Mesendoderm (in vitro differentiated cells): ENCODE measurements around the gene FNDC3B.

Source experiments
- DNase-seq: peaks from one replicate; pipeline ENCODE4 v3.0.0; 2013
- H2AK5ac ChIP-seq: 2 replicates; pipeline ENCODE4 v1.6.1; 2013; ENCODE audit warnings: low read length, inconsistent platforms
- H2BK120ac ChIP-seq: 2 replicates; pipeline ENCODE4 v1.6.1; 2013; ENCODE audit warnings: low read depth, mild to moderate bottlenecking, low read length, moderate library complexity, mixed read lengths
- H2BK15ac ChIP-seq: replicated peaks from 2 replicates; pipeline ENCODE4 v1.6.1; 2013; ENCODE audit warnings: low read depth, mild to moderate bottlenecking, moderate library complexity
- H2BK5ac ChIP-seq: 2 replicates; pipeline ENCODE4 v1.6.1; 2013; ENCODE audit warnings: low read length, inconsistent platforms
- H3K18ac ChIP-seq: 2 replicates; pipeline ENCODE4 v1.6.1; 2013; ENCODE audit warnings: mild to moderate bottlenecking, low read length, mixed read lengths
- H3K23ac ChIP-seq: one replicate; pipeline ENCODE4 v1.6.1; 2013; ENCODE audit warnings: low read length
- H3K27ac ChIP-seq: 2 replicates; pipeline ENCODE4 v1.5.1; 2013; ENCODE audit warnings: low read depth, mild to moderate bottlenecking, inconsistent platforms, low read length, moderate library complexity
- H3K27me3 ChIP-seq: 2 replicates; pipeline ENCODE4 v1.6.1; 2013; ENCODE audit warnings: low read length, control low read depth, mild to moderate bottlenecking, inconsistent platforms; ENCODE audit not compliant: insufficient read depth, poor library complexity
- H3K36me3 ChIP-seq: 2 replicates; pipeline ENCODE4 v1.6.1; 2013; ENCODE audit warnings: low read length, inconsistent platforms; ENCODE audit not compliant: control insufficient read depth, insufficient read depth
- H3K4ac ChIP-seq: one replicate; pipeline ENCODE4 v1.6.1; 2013; ENCODE audit warnings: low read depth, mild to moderate bottlenecking, low read length, moderate library complexity
- H3K4me1 ChIP-seq: 2 replicates; pipeline ENCODE4 v1.6.1; 2013; ENCODE audit warnings: low read depth, low read length, inconsistent platforms; ENCODE audit not compliant: control insufficient read depth
- H3K4me2 ChIP-seq: 2 replicates; pipeline ENCODE4 v1.6.1; 2013; ENCODE audit warnings: low read length
- H3K4me3 ChIP-seq: 2 replicates; pipeline ENCODE4 v1.5.1; 2013; ENCODE audit warnings: mild to moderate bottlenecking, low read length
- H3K56ac ChIP-seq: one replicate; pipeline ENCODE4 v1.6.1; 2013; ENCODE audit warnings: low read length
- H3K79me1 ChIP-seq: 2 replicates; pipeline ENCODE4 v1.6.1; 2013; ENCODE audit warnings: low read length, inconsistent platforms
- H3K79me2 ChIP-seq: 2 replicates; pipeline ENCODE4 v1.6.1; 2013; ENCODE audit warnings: mild to moderate bottlenecking, low read length; ENCODE audit not compliant: control insufficient read depth, insufficient read depth
- H3K9ac ChIP-seq: 2 replicates; pipeline ENCODE4 v1.6.1; 2013; ENCODE audit warnings: low read length, inconsistent platforms
- H4K5ac ChIP-seq: one replicate; pipeline ENCODE4 v1.6.1; 2013; ENCODE audit warnings: low read length
- H4K8ac ChIP-seq: one replicate; pipeline ENCODE4 v1.6.1; 2013; ENCODE audit warnings: low read depth, mild to moderate bottlenecking, control low read depth, low read length, moderate library complexity
- WGBS: extraction: QIAGEN DNeasy Blood & Tissue Kit; methylation state at CpG from one replicate; pipeline ENCODE4 v1.1.7; 2013; ENCODE audit warnings: low lambda C conversion rate, missing lambda C conversion rate; ENCODE audit not compliant: insufficient coverage; ENCODE audit errors: extremely low coverage; 5-methylcytosine and 5-hydroxymethylcytosine counted together

FNDC3B gene

DNA sequence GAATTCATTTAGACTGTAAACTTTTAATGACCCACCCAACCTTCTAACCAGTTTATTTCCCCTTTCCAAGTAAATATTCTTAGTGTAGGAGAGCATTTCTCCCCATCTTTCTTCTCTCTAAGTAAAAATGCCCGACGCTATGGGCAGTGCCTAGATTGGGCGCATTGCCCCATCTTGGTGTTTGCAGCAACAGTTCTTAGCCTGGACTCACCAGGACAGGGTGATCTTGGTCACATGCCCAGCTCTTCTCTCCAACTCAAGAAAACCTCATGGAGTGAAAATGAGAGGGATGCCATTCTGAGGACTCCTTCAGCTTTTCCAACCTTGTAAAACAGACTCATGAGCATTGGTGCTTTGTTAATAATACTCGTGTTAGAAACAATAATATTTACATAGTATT, 332.2 kb downstream of the FNDC3B start:
- H2BK120ac ChIP-seq = no peak overlapping the region
- H3K27me3 ChIP-seq = no peaks in the 10 kb centered on the region
- no peak overlapping the region for H3K4me2 ChIP-seq
- no peak overlapping the region for H3K18ac ChIP-seq
- H3K36me3 ChIP-seq = peaks cover 1% of the 10 kb centered on the region
- H3K4me3 ChIP-seq = no peak overlapping the region
- no peak overlapping the region for H2BK15ac ChIP-seq
- DNase-seq = no peak
- no peaks in the 10 kb centered on the region for H3K79me2 ChIP-seq
- WGBS = no CpG with 5 or more reads among the region's 4 CpGs
- no peaks in the 10 kb centered on the region for H3K4me1 ChIP-seq
- no peak overlapping the region for H4K5ac ChIP-seq
- no peak overlapping the region for H2BK5ac ChIP-seq
- H3K23ac ChIP-seq = no peak overlapping the region
- H4K8ac ChIP-seq = no peak overlapping the region
- no peak overlapping the region for H3K9ac ChIP-seq
- H2AK5ac ChIP-seq = no peak overlapping the region
- H3K56ac ChIP-seq = no peak overlapping the region
- H3K27ac ChIP-seq = no peak overlapping the region
- H3K79me1 ChIP-seq = peaks cover 2% of the 10 kb centered on the region
- H3K4ac ChIP-seq = no peak overlapping the region

- DNase-seq = no peak
- Histone ChIP-seq H3K4ac (no peak overlapping the region), H3K4me3 (no peak overlapping the region), H3K9ac (no peak overlapping the region), H2BK5ac (no peak overlapping the region), H3K4me1 (no peaks in the 10 kb centered on the region), H3K56ac (no peak overlapping the region), H4K8ac (no peak overlapping the region), H3K27me3 (no peaks in the 10 kb centered on the region), H4K5ac (no peak overlapping the region), H2AK5ac (no peak overlapping the region), H2BK120ac (no peak overlapping the region), H3K36me3 (peaks cover 3% of the 10 kb centered on the region), H3K79me1 (peaks cover 2% of the 10 kb centered on the region), H3K18ac (no peak overlapping the region), H3K27ac (no peak overlapping the region), H3K4me2 (no peak overlapping the region), H3K23ac (no peak overlapping the region), H2BK15ac (no peak overlapping the region), H3K79me2 (no peaks in the 10 kb centered on the region)
- no CpG with 5 or more reads among the region's 4 CpGs for WGBS
Measured at GRCh38 chr3:172372895-172373294, 333.5 kb downstream of the FNDC3B start.

DNA sequence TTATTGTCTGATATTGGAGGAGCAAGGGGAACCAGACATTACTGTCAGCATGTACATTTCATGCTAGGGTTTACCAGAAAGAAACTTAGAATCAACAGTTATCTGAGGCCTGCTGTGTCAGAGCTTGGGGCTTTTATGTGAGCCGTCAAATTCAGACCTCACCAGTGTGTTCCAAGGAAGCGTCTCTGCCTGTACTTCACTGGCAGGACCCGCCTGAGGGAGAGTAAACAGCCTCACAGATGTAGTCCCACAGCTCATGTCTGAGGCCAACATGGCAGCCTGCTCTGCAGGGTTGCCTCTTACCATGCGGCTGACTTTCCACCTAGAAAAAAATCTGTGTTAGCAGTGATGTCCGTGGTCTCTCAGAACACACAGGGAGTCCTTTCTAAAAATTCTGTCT, 334.5 kb downstream of the FNDC3B start:
- H3K56ac ChIP-seq = no peak overlapping the region
- H3K9ac ChIP-seq = no peak overlapping the region
- DNase-seq = no peak
- no peak overlapping the region for H3K23ac ChIP-seq
- no peaks in the 10 kb centered on the region for H3K27me3 ChIP-seq
- no peak overlapping the region for H2BK15ac ChIP-seq
- no peak overlapping the region for H4K8ac ChIP-seq
- no CpG with 5 or more reads among the region's 5 CpGs for WGBS
- no peaks in the 10 kb centered on the region for H3K4me1 ChIP-seq
- no peak overlapping the region for H3K4me2 ChIP-seq
- no peak overlapping the region for H2BK5ac ChIP-seq
- no peak overlapping the region for H3K4me3 ChIP-seq
- no peak overlapping the region for H3K4ac ChIP-seq
- no peak overlapping the region for H3K27ac ChIP-seq
- H4K5ac ChIP-seq = no peak overlapping the region
- no peak overlapping the region for H2BK120ac ChIP-seq
- H3K36me3 ChIP-seq = peaks cover 4% of the 10 kb centered on the region
- H3K79me1 ChIP-seq = peaks cover 2% of the 10 kb centered on the region
- no peak overlapping the region for H3K18ac ChIP-seq
- no peaks in the 10 kb centered on the region for H3K79me2 ChIP-seq
- no peak overlapping the region for H2AK5ac ChIP-seq

DNA sequence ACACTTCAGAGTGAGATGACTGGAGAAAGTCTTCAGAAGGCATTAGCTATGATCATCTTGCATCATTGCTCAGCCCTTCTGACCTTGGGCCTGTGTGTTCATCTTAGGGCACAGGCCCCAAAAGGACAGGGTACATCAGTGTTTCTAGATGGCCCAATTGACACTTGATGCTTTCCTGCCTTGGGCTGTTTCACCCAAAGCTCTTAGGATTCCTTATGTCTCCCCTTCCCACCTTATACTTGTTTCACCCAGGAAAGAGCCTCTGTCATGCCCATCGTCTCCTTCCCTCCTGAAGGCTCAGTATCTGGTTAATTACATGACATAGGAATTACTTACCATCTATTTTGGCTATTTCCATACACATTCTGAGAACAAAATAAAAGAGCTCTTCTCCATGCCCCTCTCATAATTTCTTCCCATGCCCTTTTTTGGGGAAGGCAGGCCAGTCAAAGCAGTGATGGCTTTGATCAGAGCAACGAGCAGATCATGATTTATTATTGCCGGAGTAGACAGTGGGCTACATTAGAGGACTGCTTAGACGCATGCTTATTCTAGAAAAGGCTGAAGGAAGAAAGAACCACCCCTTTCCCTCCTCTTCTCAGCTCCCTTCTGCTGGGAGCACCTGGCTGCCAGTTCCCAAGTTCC, 335.9 kb downstream of the FNDC3B start:
- no peak overlapping the region for H3K56ac ChIP-seq
- no peaks in the 10 kb centered on the region for H3K79me2 ChIP-seq

GRCh38 chr3:172376402-172376801, 337.0 kb downstream of the FNDC3B start:
- no peak overlapping the region for H2BK5ac ChIP-seq
- H2BK120ac ChIP-seq = no peak overlapping the region
- no peaks in the 10 kb centered on the region for H3K27me3 ChIP-seq
- no peak overlapping the region for H3K4me2 ChIP-seq
- H3K79me1 ChIP-seq = peaks cover 2% of the 10 kb centered on the region
- H3K4me3 ChIP-seq = no peak overlapping the region
- H3K4ac ChIP-seq = no peak overlapping the region
- H3K79me2 ChIP-seq = no peaks in the 10 kb centered on the region
- no peak overlapping the region for H2AK5ac ChIP-seq
- no peak overlapping the region for H2BK15ac ChIP-seq
- H3K4me1 ChIP-seq = no peaks in the 10 kb centered on the region
- no peak overlapping the region for H4K8ac ChIP-seq
- DNase-seq = no peak
- no peak overlapping the region for H4K5ac ChIP-seq
- no peak overlapping the region for H3K27ac ChIP-seq
- H3K18ac ChIP-seq = no peak overlapping the region
- H3K36me3 ChIP-seq = peaks cover 9% of the 10 kb centered on the region
- H3K56ac ChIP-seq = no peak overlapping the region
- H3K23ac ChIP-seq = no peak overlapping the region
- no peak overlapping the region for H3K9ac ChIP-seq

More for the DNA sequence above, 335.9 kb downstream of the FNDC3B start:
- Histone ChIP-seq H3K27ac (no peak overlapping the region), H3K23ac (no peak overlapping the region), H3K4me2 (no peak overlapping the region), H3K4me3 (no peak overlapping the region), H2BK120ac (no peak overlapping the region), H3K9ac (no peak overlapping the region), H3K36me3 (peaks cover 7% of the 10 kb centered on the region), H3K79me1 (peaks cover 2% of the 10 kb centered on the region), H2BK5ac (no peak overlapping the region), H3K4ac (no peak overlapping the region), H3K4me1 (no peaks in the 10 kb centered on the region), H2BK15ac (no peak overlapping the region), H3K27me3 (no peaks in the 10 kb centered on the region), H4K8ac (no peak overlapping the region), H3K18ac (no peak overlapping the region), H4K5ac (no peak overlapping the region), H2AK5ac (no peak overlapping the region)
- no CpG with 5 or more reads among the region's 4 CpGs for WGBS
- DNase-seq = no peak

- no CpG with 5 or more reads among the region's 4 CpGs for WGBS
Measured at GRCh38 chr3:172376881-172377280, 337.5 kb downstream of the FNDC3B start.

More at GRCh38 chr3:172376881-172377280, 337.5 kb downstream of the FNDC3B start:
- H3K4me1 ChIP-seq = no peaks in the 10 kb centered on the region
- H3K27ac ChIP-seq = no peak overlapping the region
- no peak overlapping the region for H3K4ac ChIP-seq
- no peak overlapping the region for H3K23ac ChIP-seq
- H2BK15ac ChIP-seq = no peak overlapping the region
- no peaks in the 10 kb centered on the region for H3K79me2 ChIP-seq
- DNase-seq = no peak
- no peak overlapping the region for H4K5ac ChIP-seq
- no peak overlapping the region for H3K4me2 ChIP-seq
- no peak overlapping the region for H4K8ac ChIP-seq
- no peak overlapping the region for H3K56ac ChIP-seq
- peaks cover 9% of the 10 kb centered on the region for H3K36me3 ChIP-seq
- H3K79me1 ChIP-seq = peaks cover 2% of the 10 kb centered on the region
- H3K18ac ChIP-seq = no peak overlapping the region
- no peak overlapping the region for H2BK5ac ChIP-seq
- H3K4me3 ChIP-seq = no peak overlapping the region
- H2BK120ac ChIP-seq = no peak overlapping the region
- no peaks in the 10 kb centered on the region for H3K27me3 ChIP-seq
- no peak overlapping the region for H3K9ac ChIP-seq
- no peak overlapping the region for H2AK5ac ChIP-seq
